Heart right ventricle (tissue), 16 donors: ENCODE data around the gene TRABD. TPM values are rescaled to one million over a fixed set of nuclear protein-coding genes. Genes with fewer than 3 reads are reported as not detected.

Source experiments
- ATAC-seq, 8 donors: fragments of 200-7000 bp; cut with Tn5 transposase; one replicate each; pipeline ENCODE4 v1.9.1; 2020; ENCODE audit warnings: mild to moderate bottlenecking in 8 of 8, moderate library complexity in 8 of 8, moderate number of reproducible peaks in 1 of 8
- DNase-seq, 2 donors: peaks; one replicate each; pipeline ENCODE4 v3.0.0-alpha.2; 2020
- H3K27ac ChIP-seq, 10 donors: fragments of 200-600 bp; sonication (generic) in 2 of 10; one replicate each; pipeline versions ENCODE4 v1.5.0 to v1.8.0; 2020 to 2022; ENCODE audit warnings: mild to moderate bottlenecking in 3 of 10
- H3K27me3 ChIP-seq, 7 donors: fragments of 200-600 bp; one replicate each; pipeline ENCODE4 v1.8.0; 2021 to 2022; ENCODE audit warnings: mild to moderate bottlenecking in 2 of 7
- H3K36me3 ChIP-seq, 9 donors: fragments of 200-600 bp; sonication (generic) in 1 of 9; one replicate each; pipeline versions ENCODE4 v1.5.0 to v1.8.0; 2020 to 2022; ENCODE audit warnings: mild to moderate bottlenecking in 2 of 9
- H3K4me1 ChIP-seq, 9 donors: fragments of 200-600 bp; sonication (generic) in 1 of 9; one replicate each; pipeline versions ENCODE4 v1.5.0 to v1.8.0; 2020 to 2022; ENCODE audit warnings: mild to moderate bottlenecking in 4 of 9
- H3K4me3 ChIP-seq, 10 donors: fragments of 200-600 bp; sonication (generic) in 2 of 10; one replicate each; pipeline versions ENCODE4 v1.5.0 to v1.8.0; 2020 to 2022; ENCODE audit warnings: mild to moderate bottlenecking in 7 of 10, moderate library complexity in 2 of 10
- H3K9me3 ChIP-seq, 11 donors: fragments of 200-600 bp in 10 of 11; sonication (generic) in 2 of 11; one replicate each; pipeline versions ENCODE4 v1.5.0 to v1.8.0; 2013 to 2022; ENCODE audit warnings: mild to moderate bottlenecking in 2 of 11, control low read depth in 1 of 11, moderate library complexity in 1 of 11
- CTCF ChIP-seq, 9 donors: fragments of 200-600 bp; sonication (generic) in 2 of 9; IDR thresholded peaks; one replicate each; pipeline versions ENCODE4 v1.5.0 to v1.8.0; 2021 to 2022; ENCODE audit warnings: antibody characterized with exemption in 9 of 9, mild to moderate bottlenecking in 5 of 9, moderate library complexity in 1 of 9
- WGBS, 2 donors: extraction: QIAGEN DNeasy Blood & Tissue Kit; methylation state at CpG; one replicate each; pipeline ENCODE4 v1.1.7; 2013; ENCODE audit warnings: inconsistent platforms in 1 of 2; 5-methylcytosine and 5-hydroxymethylcytosine counted together
- intact Hi-C, 10 donors: fragments of 100-400 bp; cut with DNase I; formaldehyde crosslinking; loops; one replicate each; pipeline versions ENCODE4 v1.11.1 to v1.14.2; 2022
- polyA plus RNA-seq, 2 donors: library from polyadenylated mRNA; stranded (reverse); fragments of 200-250 nt; gene quantifications; one replicate each; pipeline ENCODE4 v1.2.3, GENCODE V29; 2013
- total RNA-seq, 10 donors: library from RNA; stranded (reverse); fragmentation: NEBNext Ultra II Directional in 3 of 10; extraction: Animal tissue kit (Norgen Biotek cat#: 25700) in 3 of 10; gene quantifications; one replicate each; pipeline versions ENCODE4 v1.2.1 to v1.2.4, GENCODE V29; 2021 to 2023
- donor health status: Arrhythmogenic right ventricular cardiomyopathy.
- donor health status: ischemic (EF 13 %, LVEDD 7.1; RV severe dilation, severe dysfunction).
- donor health status: healthy with polysubstance abuse.
- donor health status: DM: no; HTN: yes; CAD: no.
- donor health status: DM: no; HTN: no; CAD: no.
- donor health status: ischemic (EF 25% LVEDD 6.9; RV normal size, moderate dysfunction).
- donor health status: ischemic (EF 25% LVEDD 5.7; RV mildly dilated, moderate dysfunction).
- donor health status: healthy.
- donor health status: DM: yes; HTN: yes; CAD: no.
- donor health status: Ischemic cardiomyopathy.
- donor health status: ischemic (EF 35%, LVEDD 5.7; RV mildly dilated, moderate dysfunction).
- donor health status: nonischemic (EF 11% LVEDD 7.7; RV severe dilation, severe dysfunction).
- donor health status: DM: yes; HTN: yes; CAD: no.
- donor health status: PGD.
- donor health status: ischemic (EF 29% LVEDD 5.4; RV normal size, mild dysfunction).
- donor health status: nonischemic (EF 23%, LVEDD 6.1; RV moderate dilation, normal function).

Gene TRABD
- total and polyA plus RNA-seq, 12 donors = 13.6 to 40.8 (median 19.0) TPM

- Histone ChIP-seq H3K4me1 (peaks cover 10 to 47% (median 29%) of the 10 kb centered on the region in 9 donors), H3K36me3 (peaks cover 0 to 64% (median 5%) of the 10 kb centered on the region in 9 donors), H3K4me3 (no peak overlapping the region), H3K27ac (no peak overlapping the region), H3K27me3 (no peaks in the 10 kb centered on the region), H3K9me3 (no peaks in the 10 kb centered on the region)
- ATAC-seq (no peak), DNase-seq (no peak)
- WGBS, 2 donors = 84 to 89% methylated on average over 8 of the region's 8 CpGs
- no peak for TF ChIP-seq CTCF (IDR thresholded peaks at IDR 0.05)
- intact Hi-C loops = loop anchor here in 1 of 10 donors (10.0 kb wide), 1 partner anchor 269 kb away; no protein-coding TSS in a partner anchor
Measured at GRCh38 chr22:50193621-50194020, 7.9 kb downstream of the TRABD start.

GRCh38 chr22:50194037-50194805, 8.5 kb downstream of the TRABD start:
- H3K4me3 ChIP-seq = no peak overlapping the region
- peaks cover 0 to 65% (median 5%) of the 10 kb centered on the region in 9 donors for H3K36me3 ChIP-seq
- peaks cover 8 to 41% (median 23%) of the 10 kb centered on the region in 9 donors for H3K4me1 ChIP-seq
- no peaks in the 10 kb centered on the region for H3K27me3 ChIP-seq
- no peak for ATAC-seq
- intact Hi-C loops = loop anchor here in 1 of 10 donors (10.0 kb wide), 1 partner anchor 269 kb away; no protein-coding TSS in a partner anchor
- H3K27ac ChIP-seq = no peak overlapping the region
- no peak for DNase-seq
- 92 to 93% methylated on average over 44 of the region's 44 CpGs for WGBS, 2 donors
- no peaks in the 10 kb centered on the region for H3K9me3 ChIP-seq
- no peak for TF ChIP-seq CTCF (IDR thresholded peaks at IDR 0.05)

GRCh38 chr22:50196256-50196655, 10.5 kb downstream of the TRABD start:
- ATAC-seq (no peak), DNase-seq (no peak)
- Histone ChIP-seq H3K27ac (no peak overlapping the region), H3K36me3 (peaks cover 0 to 68% (median 5%) of the 10 kb centered on the region in 9 donors), H3K9me3 (no peaks in the 10 kb centered on the region), H3K27me3 (no peaks in the 10 kb centered on the region), H3K4me1 (peaks cover 4 to 30% (median 14%) of the 10 kb centered on the region in 9 donors), H3K4me3 (no peak overlapping the region)
- intact Hi-C loops = loop anchor here in 1 of 10 donors (10.0 kb wide), 1 partner anchor 271 kb away; no protein-coding TSS in a partner anchor
- 85 to 92% methylated on average over 18 of the region's 18 CpGs for WGBS, 2 donors
- TF ChIP-seq CTCF (IDR thresholded peaks at IDR 0.05) = no peak

- intact Hi-C loops = loop anchor here in 1 of 10 donors (10.0 kb wide), 1 partner anchor 272 kb away; no protein-coding TSS in a partner anchor
- Histone ChIP-seq H3K4me3 (no peak overlapping the region), H3K4me1 (peaks cover 4 to 27% (median 18%) of the 10 kb centered on the region in 9 donors), H3K36me3 (peaks cover 0 to 68% (median 5%) of the 10 kb centered on the region in 9 donors), H3K27ac (no peak overlapping the region), H3K27me3 (no peaks in the 10 kb centered on the region), H3K9me3 (no peaks in the 10 kb centered on the region)
- no peak for DNase-seq
- no peak for ATAC-seq
- WGBS, 2 donors = 86 to 88% methylated on average over 23 of the region's 23 CpGs
- TF ChIP-seq CTCF (IDR thresholded peaks at IDR 0.05) = no peak
Measured at GRCh38 chr22:50197000-50197800, 11.5 kb downstream of the TRABD start.
